RCC 7860 (cell line): ENCODE measurements around the gene ERCC6L2.
A peak's percentile ranks its signal among the peaks of the same experiment; 100 is the strongest.

Experiments used
- DNase-seq: peaks from one replicate; pipeline ENCODE4 v3.0.0-alpha.2; 2015; ENCODE audit warnings: low spot score
- FAIRE-seq: peaks from 2 replicates; lab custom pipeline; 2012; peaks lifted over from hg19 to GRCh38; lab: Jason Lieb, UNC

ERCC6L2 gene

GRCh38 chr9:95971815-95972214 is 96.3 kb downstream of the ERCC6L2 start:
- no peak for FAIRE-seq
- no peak for DNase-seq

GRCh38 chr9:95974389-95974788 is 98.9 kb downstream of the ERCC6L2 start:
- DNase-seq (no peak), FAIRE-seq (no peak)

GRCh38 chr9:95977371-95977770 is 101.9 kb downstream of the ERCC6L2 start:
- FAIRE-seq (no peak), DNase-seq (no peak)

GRCh38 chr9:95978106-95978505 is 102.6 kb downstream of the ERCC6L2 start:
- FAIRE-seq = no peak
- DNase-seq = no peak

GRCh38 chr9:95979446-95979845 is 104.0 kb downstream of the ERCC6L2 start:
- DNase-seq (no peak), FAIRE-seq (no peak)

- FAIRE-seq = no peak
- DNase-seq = no peak
Measured at GRCh38 chr9:95980262-95981125, 105.0 kb downstream of the ERCC6L2 start.

- FAIRE-seq (no peak), DNase-seq (no peak)
Measured at GRCh38 chr9:95981761-95982390, 106.4 kb downstream of the ERCC6L2 start.

- FAIRE-seq = no peak
Measured at GRCh38 chr9:95985440-95986055, 110.1 kb downstream of the ERCC6L2 start.

GRCh38 chr9:95989297-95989696 is 113.8 kb downstream of the ERCC6L2 start:
- no peak for DNase-seq
- no peak for FAIRE-seq

More at GRCh38 chr9:95985440-95986055, 110.1 kb downstream of the ERCC6L2 start:
- DNase-seq = no peak

- FAIRE-seq (no peak), DNase-seq (no peak)
Measured at GRCh38 chr9:95991326-95991725, 115.8 kb downstream of the ERCC6L2 start.

GRCh38 chr9:95992536-95992935 is 117.0 kb downstream of the ERCC6L2 start:
- FAIRE-seq (no peak), DNase-seq (no peak)

- no peak for DNase-seq
- FAIRE-seq = no peak
Measured at GRCh38 chr9:95993337-95993736, 117.8 kb downstream of the ERCC6L2 start.

GRCh38 chr9:95999390-95999789 is 123.9 kb downstream of the ERCC6L2 start:
- DNase-seq (no peak), FAIRE-seq (no peak)

- DNase-seq = no peak
- FAIRE-seq = no peak
Measured at GRCh38 chr9:96004379-96004778, 128.9 kb downstream of the ERCC6L2 start.

- DNase-seq = no peak
- FAIRE-seq = no peak
Measured at GRCh38 chr9:96006296-96006879, 130.9 kb downstream of the ERCC6L2 start.

- peak; percentile 31 for DNase-seq
- FAIRE-seq = no peak
Measured at GRCh38 chr9:96006961-96007360, 131.5 kb downstream of the ERCC6L2 start.

GRCh38 chr9:96008502-96009222 is 133.2 kb downstream of the ERCC6L2 start:
- DNase-seq (peak; percentile 11), FAIRE-seq (no peak)

GRCh38 chr9:96009223-96009602 is 133.7 kb downstream of the ERCC6L2 start:
- no peak for FAIRE-seq
- no peak for DNase-seq

- peak; percentile 62 for DNase-seq
- FAIRE-seq = peak; percentile 47
Measured at GRCh38 chr9:96009690-96010472, 134.4 kb downstream of the ERCC6L2 start.

- FAIRE-seq = no peak
- no peak for DNase-seq
Measured at GRCh38 chr9:96014078-96014477, 138.6 kb downstream of the ERCC6L2 start.
